DND-41 (cell line): ENCODE data around the gene CD93.

Source experiments
- CTCF ChIP-seq: IDR thresholded peaks from 2 replicates; pipeline ENCODE4 v1.5.1; 2012; ENCODE audit warnings: borderline replicate concordance, low read length, moderate library complexity, mild to moderate bottlenecking; ENCODE audit not compliant: poor library complexity, severe bottlenecking; ENCODE audit errors: extremely low read depth
- EZH2 ChIP-seq: IDR thresholded peaks from 3 replicates; pipeline ENCODE4 v1.6.1; 2012; ENCODE audit warnings: borderline replicate concordance, low read depth, mild to moderate bottlenecking, moderate library complexity, low read length, inconsistent platforms; ENCODE audit not compliant: severe bottlenecking

- TF ChIP-seq CTCF (no peak), EZH2 (no peak)
These were observed 35.9 kb downstream of the CD93 start for GRCh38 chr20:23050076-23050838.
